Hepatic stellate cell (primary cell): Measurements from ENCODE around the gene RHOF.

ENCODE experiments used
- DNase-seq: peaks from one replicate; pipeline ENCODE4 v3.0.0; 2011; ENCODE audit warnings: low spot score

The RHOF gene

GRCh38 chr12:121804417-121805111 lies 11.1 kb upstream of the RHOF start:
- no peak for DNase-seq

- DNase-seq = no peak
Measured at GRCh38 chr12:121803861-121804416, 10.5 kb upstream of the RHOF start, which contains the start of gene SETD1B. Gene SETD1B (plus strand): TSS chr12:121804009. CDS start chr12:121804738, 729 bp downstream.

- DNase-seq = peak; percentile 97
Measured at GRCh38 chr12:121802843-121803698, 9.6 kb upstream of the RHOF start.

GRCh38 chr12:121802485-121802842 lies 9.0 kb upstream of the RHOF start:
- DNase-seq = no peak

GRCh38 chr12:121801595-121802484 lies 8.4 kb upstream of the RHOF start:
- no peak for DNase-seq

- DNase-seq = peak; percentile 82
Measured at GRCh38 chr12:121800694-121801594, 7.5 kb upstream of the RHOF start.

- DNase-seq = peak; percentile 97
Measured at GRCh38 chr12:121799842-121800693, 6.6 kb upstream of the RHOF start.

- peak; percentile 90 for DNase-seq
Measured at GRCh38 chr12:121799156-121799841, 5.8 kb upstream of the RHOF start.

- DNase-seq = no peak
Measured at GRCh38 chr12:121798787-121799155, 5.3 kb upstream of the RHOF start.

- no peak for DNase-seq
Measured at GRCh38 chr12:121797937-121798786, 4.7 kb upstream of the RHOF start.

- peak; percentile 94 for DNase-seq
Measured at GRCh38 chr12:121796855-121797751, 3.6 kb upstream of the RHOF start.

- peak; percentile 85 for DNase-seq
Measured at GRCh38 chr12:121795034-121795968, 1.8 kb upstream of the RHOF start.

- no peak for DNase-seq
Measured at GRCh38 chr12:121794534-121795033, 1.1 kb upstream of the RHOF start.

GRCh38 chr12:121793838-121794533 lies 498 bp upstream of the RHOF start:
- peak; percentile 91 for DNase-seq
